C4-2B (cell line): ENCODE data around the gene PLEKHD1.
"Not testable (repeated sequence)": the region's sequence is repeated elsewhere in the genome, so short reads cannot be mapped to it uniquely, and the experiment has no call there.

Experiments used
- H3K27ac ChIP-seq: fragments of 450-650 bp; 2 replicates; pipeline ENCODE4 v1.5.1; 2017
- ZFX ChIP-seq: fragments of 450-650 bp; IDR thresholded peaks from 2 replicates; pipeline ENCODE4 v1.6.1; 2017
- TF ChIP-seq, protein P1 (sequence below): fragments of 450-650 bp; conservative IDR thresholded peaks from 2 replicates; pipeline ENCODE4 v1.5.1; 2017; ENCODE audit warnings: mild to moderate bottlenecking

Gene PLEKHD1

GRCh38 chr14:69473260-69473659 is 11.3 kb upstream of the PLEKHD1 start:
- H3K27ac ChIP-seq: no peak overlapping the region
- TF ChIP-seq, protein P1, sequence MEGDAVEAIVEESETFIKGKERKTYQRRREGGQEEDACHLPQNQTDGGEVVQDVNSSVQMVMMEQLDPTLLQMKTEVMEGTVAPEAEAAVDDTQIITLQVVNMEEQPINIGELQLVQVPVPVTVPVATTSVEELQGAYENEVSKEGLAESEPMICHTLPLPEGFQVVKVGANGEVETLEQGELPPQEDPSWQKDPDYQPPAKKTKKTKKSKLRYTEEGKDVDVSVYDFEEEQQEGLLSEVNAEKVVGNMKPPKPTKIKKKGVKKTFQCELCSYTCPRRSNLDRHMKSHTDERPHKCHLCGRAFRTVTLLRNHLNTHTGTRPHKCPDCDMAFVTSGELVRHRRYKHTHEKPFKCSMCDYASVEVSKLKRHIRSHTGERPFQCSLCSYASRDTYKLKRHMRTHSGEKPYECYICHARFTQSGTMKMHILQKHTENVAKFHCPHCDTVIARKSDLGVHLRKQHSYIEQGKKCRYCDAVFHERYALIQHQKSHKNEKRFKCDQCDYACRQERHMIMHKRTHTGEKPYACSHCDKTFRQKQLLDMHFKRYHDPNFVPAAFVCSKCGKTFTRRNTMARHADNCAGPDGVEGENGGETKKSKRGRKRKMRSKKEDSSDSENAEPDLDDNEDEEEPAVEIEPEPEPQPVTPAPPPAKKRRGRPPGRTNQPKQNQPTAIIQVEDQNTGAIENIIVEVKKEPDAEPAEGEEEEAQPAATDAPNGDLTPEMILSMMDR: no peak
- TF ChIP-seq ZFX: no peak

DNA sequence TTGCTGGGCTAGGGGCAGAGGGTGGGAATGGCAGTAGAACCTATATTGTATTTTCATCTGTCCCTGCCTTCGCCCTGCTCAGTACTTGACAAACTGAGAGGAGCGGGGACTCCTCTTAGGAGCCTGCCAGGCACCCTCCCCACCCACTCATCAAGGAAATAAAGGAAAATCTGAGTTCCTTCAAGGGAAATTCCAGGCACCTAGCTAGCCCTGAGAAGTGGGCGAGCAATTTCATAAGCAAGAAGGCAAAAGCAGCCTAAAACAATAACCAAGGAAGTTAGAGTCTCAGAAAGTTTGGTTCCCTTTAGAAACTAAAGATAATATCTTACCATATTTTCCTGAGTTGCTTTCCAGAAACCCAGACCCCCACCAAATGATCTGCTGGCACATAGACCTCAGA is 10.6 kb upstream of the PLEKHD1 start:
- H3K27ac ChIP-seq: no peak overlapping the region
- TF ChIP-seq, protein P1: no peak
- no peak for TF ChIP-seq ZFX

DNA sequence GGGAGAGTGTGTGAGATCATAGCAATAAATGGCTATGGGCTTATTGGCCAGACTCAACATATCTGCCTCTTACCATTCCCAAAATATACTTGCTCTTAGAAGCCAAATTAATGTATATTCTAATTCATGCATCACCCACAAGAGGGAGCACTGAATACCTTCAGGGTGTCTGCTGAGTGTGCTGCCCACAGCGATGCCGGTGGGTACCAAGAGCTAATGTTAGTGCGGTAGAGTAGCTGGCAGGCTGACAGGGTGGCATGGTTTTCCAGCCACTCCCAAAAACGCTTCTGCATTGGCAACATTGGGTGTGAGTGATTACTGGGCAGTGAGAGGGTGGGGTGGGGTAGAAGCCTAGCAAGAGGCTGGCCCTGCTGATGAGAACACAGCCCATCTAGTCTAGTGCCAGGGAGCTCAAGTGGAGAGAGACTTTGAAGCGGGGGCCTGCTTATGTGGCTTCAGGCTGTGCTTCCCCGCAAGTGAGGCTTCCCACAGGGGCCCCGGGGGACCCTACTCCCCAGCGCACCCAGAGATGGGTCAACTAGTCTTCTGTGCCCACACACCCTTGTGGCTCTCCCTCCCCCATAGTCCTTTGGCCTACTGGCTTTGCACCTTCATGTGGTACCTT is 9.2 kb upstream of the PLEKHD1 start:
- TF ChIP-seq, protein P1: peak; percentile 66
- no peak for TF ChIP-seq ZFX
- no peak overlapping the region for H3K27ac ChIP-seq

- TF ChIP-seq, protein P1: peak; percentile 75
- H3K27ac ChIP-seq: not testable (repeated sequence)
These were observed 7.6 kb upstream of the PLEKHD1 start for GRCh38 chr14:69476824-69477450.

DNA sequence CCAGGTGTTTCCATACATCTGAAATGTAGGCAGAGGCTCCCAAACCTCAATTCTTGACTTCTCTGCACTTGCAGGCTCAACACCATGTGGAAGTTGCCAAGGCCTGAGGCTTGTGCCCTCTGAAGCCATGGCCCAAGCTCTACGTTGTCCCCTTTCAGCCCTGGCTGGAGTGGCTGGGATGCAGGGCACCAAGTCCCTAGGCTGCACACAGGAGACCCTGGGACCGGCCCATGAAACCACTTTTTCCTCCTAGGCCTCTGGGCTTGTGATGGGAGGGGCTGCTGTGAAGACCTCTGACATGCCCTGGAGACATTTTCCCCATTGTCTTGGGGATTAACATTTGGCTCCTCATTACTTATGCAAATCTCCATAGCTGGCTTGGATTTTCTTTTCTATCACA is 6.5 kb upstream of the PLEKHD1 start:
- not testable (repeated sequence) for H3K27ac ChIP-seq

GRCh38 chr14:69479696-69480095 is 4.8 kb upstream of the PLEKHD1 start:
- TF ChIP-seq ZFX: no peak
- TF ChIP-seq, protein P1: no peak
- H3K27ac ChIP-seq: no peak overlapping the region

DNA sequence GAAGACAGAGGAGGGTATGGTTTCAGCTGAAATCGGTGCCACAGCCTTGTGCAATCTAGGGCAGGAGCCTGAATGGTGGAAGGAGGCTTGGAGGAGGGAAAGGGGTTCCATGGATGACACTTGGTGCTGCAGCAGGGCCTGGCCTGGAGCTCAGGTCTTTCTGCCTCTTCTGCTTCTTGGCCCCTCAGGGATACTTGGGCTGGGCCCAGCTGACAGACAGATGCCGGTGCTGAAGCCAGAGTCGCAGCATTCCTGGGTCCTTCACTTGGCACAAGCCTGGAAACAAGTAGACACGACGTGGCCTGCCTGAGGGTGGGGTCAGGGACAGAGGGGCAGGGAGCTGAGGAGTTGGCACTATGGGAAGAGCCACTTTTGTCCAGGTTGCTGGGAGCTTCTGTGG is 4.4 kb upstream of the PLEKHD1 start:
- TF ChIP-seq ZFX: no peak
- no peak overlapping the region for H3K27ac ChIP-seq

GRCh38 chr14:69481815-69482568 is 2.5 kb upstream of the PLEKHD1 start:
- TF ChIP-seq, protein P1: no peak
- no peak for TF ChIP-seq ZFX
- H3K27ac ChIP-seq: no peak overlapping the region
